HEK293T (cell line): ENCODE data around the gene GALK1.

ENCODE experiments used
- CTCF ChIA-PET: fragments of 350-600 bp; formaldehyde crosslinking; extraction: SDS; loops from one replicate; lab custom pipeline; 2021; ENCODE audit warnings: antibody characterized with exemption, inconsistent platforms; lab: Yijun Ruan, JAX
- POLR2A ChIA-PET: fragments of 350-600 bp; formaldehyde crosslinking; extraction: SDS; loops from one replicate; lab custom pipeline; 2020; ENCODE audit warnings: antibody characterized with exemption, inconsistent platforms; lab: Yijun Ruan, JAX
- DNase-seq: peaks from one replicate; pipeline ENCODE4 v3.0.0; 2012; ENCODE audit warnings: mixed read lengths; ENCODE audit errors: extremely low spot score
- ARNT ChIP-seq: fragments of 450-650 bp; IDR thresholded peaks from 2 replicates; pipeline ENCODE4 v1.6.1; 2017; ENCODE audit warnings: mild to moderate bottlenecking
- BHLHE40 ChIP-seq: fragments of 450-650 bp; IDR thresholded peaks from 2 replicates; pipeline ENCODE4 v1.6.1; 2016; ENCODE audit warnings: mild to moderate bottlenecking, moderate library complexity, borderline replicate concordance
- CTBP1 ChIP-seq: fragments of 450-650 bp; IDR thresholded peaks from 2 replicates; pipeline ENCODE4 v1.6.1; 2016; ENCODE audit warnings: borderline replicate concordance
- ELF4 ChIP-seq: fragments of 450-650 bp; IDR thresholded peaks from 2 replicates; pipeline ENCODE4 v1.6.1; 2017; ENCODE audit warnings: antibody characterized with exemption
- FOXA1 ChIP-seq: fragments of 450-650 bp; IDR thresholded peaks from 2 replicates; pipeline ENCODE4 v1.6.1; 2016; ENCODE audit warnings: mild to moderate bottlenecking
- FOXK2 ChIP-seq: fragments of 450-650 bp; IDR thresholded peaks from 2 replicates; pipeline ENCODE4 v1.6.1; 2016; ENCODE audit warnings: mild to moderate bottlenecking
- FOXM1 ChIP-seq: fragments of 450-650 bp; IDR thresholded peaks from 2 replicates; pipeline ENCODE4 v1.6.1; 2017; ENCODE audit warnings: mild to moderate bottlenecking, borderline replicate concordance
- HDGF ChIP-seq: fragments of 450-650 bp; IDR thresholded peaks from 2 replicates; pipeline ENCODE4 v1.6.1; 2017; ENCODE audit warnings: antibody characterized with exemption, borderline replicate concordance
- L3MBTL2 ChIP-seq: fragments of 450-650 bp; conservative IDR thresholded peaks from 2 replicates; pipeline ENCODE4 v1.6.1; 2016; ENCODE audit warnings: mild to moderate bottlenecking
- LEF1 ChIP-seq: fragments of 450-650 bp; IDR thresholded peaks from 2 replicates; pipeline ENCODE4 v1.6.1; 2017; ENCODE audit warnings: mild to moderate bottlenecking, borderline replicate concordance
- NFRKB ChIP-seq: fragments of 450-650 bp; IDR thresholded peaks from 2 replicates; pipeline ENCODE4 v1.6.1; 2016; ENCODE audit warnings: mild to moderate bottlenecking, moderate library complexity
- PKNOX1 ChIP-seq: fragments of 450-650 bp; IDR thresholded peaks from 2 replicates; pipeline ENCODE4 v1.6.1; 2016
- SP1 ChIP-seq: fragments of 450-650 bp; IDR thresholded peaks from 2 replicates; pipeline ENCODE4 v1.6.1; 2017
- SUZ12 ChIP-seq: fragments of 450-650 bp; IDR thresholded peaks from 2 replicates; pipeline ENCODE4 v1.6.1; 2016; ENCODE audit warnings: mild to moderate bottlenecking
- TARDBP ChIP-seq: fragments of 450-650 bp; IDR thresholded peaks from 2 replicates; pipeline ENCODE4 v1.6.1; 2016
- ZNF384 ChIP-seq: fragments of 450-650 bp; IDR thresholded peaks from 2 replicates; pipeline ENCODE4 v1.6.1; 2016

GALK1 gene

GRCh38 chr17:75739801-75740200, 25.2 kb downstream of the GALK1 start:
- DNase-seq: no peak
- ChIA-PET CTCF (no interaction called here), POLR2A (no interaction called here)
- no peak for TF ChIP-seq ZNF384
- TF ChIP-seq L3MBTL2: no peak

- POLR2A ChIA-PET: interaction anchor here (1.1 to 1.9 kb wide), 3 partner anchors 8 to 68 kb away, joined by 3 to 10 read pairs (median 4); a partner anchor contains a TSS
- DNase-seq: no peak
- CTCF ChIA-PET: interaction anchor here (0.7 to 2.3 kb wide), 3 partner anchors 8 to 443 kb away, joined by 3 to 16 read pairs (median 6); partner anchors contain the start of gene SMIM5
- TF ChIP-seq ARNT (no peak), CTBP1 (no peak), ELF4 (no peak), FOXM1 (no peak), BHLHE40 (no peak), SUZ12 (no peak), FOXA1 (no peak)
Measured at GRCh38 chr17:75739174-75739573, 25.8 kb downstream of the GALK1 start.

- CTCF ChIA-PET: interaction anchor here (0.7 to 2.3 kb wide), 5 partner anchors 9 to 444 kb away, joined by 3 to 16 read pairs (median 3); partner anchors contain the start of gene SMIM5
- POLR2A ChIA-PET: interaction anchor here (0.8 to 1.9 kb wide), 4 partner anchors 9 to 117 kb away, joined by 3 to 10 read pairs (median 4); partner anchors contain the start of gene WBP2
- TF ChIP-seq SUZ12 (no peak), ZNF384 (no peak)
- no peak for DNase-seq
Measured at GRCh38 chr17:75738218-75738802, 26.7 kb downstream of the GALK1 start.

GRCh38 chr17:75737133-75737962, 27.6 kb downstream of the GALK1 start:
- DNase-seq: no peak
- ChIA-PET CTCF (interaction anchor here (0.8 to 2.3 kb wide), 3 partner anchors 8 to 13 kb away, joined by 3 to 16 read pairs (median 3); no protein-coding TSS in a partner anchor), POLR2A (interaction anchor here (0.8 to 1.9 kb wide), 3 partner anchors 10 to 118 kb away, joined by 3 to 10 read pairs (median 4); partner anchors contain the start of gene WBP2)
- TF ChIP-seq L3MBTL2 (no peak), PKNOX1 (no peak), NFRKB (no peak), HDGF (no peak), ZNF384 (no peak), ELF4 (no peak), FOXA1 (no peak), FOXM1 (no peak), TARDBP (no peak), SUZ12 (no peak), FOXK2 (no peak), CTBP1 (no peak), LEF1 (no peak), BHLHE40 (no peak), SP1 (no peak), ARNT (no peak)

GRCh38 chr17:75736173-75736835, 28.7 kb downstream of the GALK1 start:
- POLR2A ChIA-PET: no interaction called here
- TF ChIP-seq FOXM1: no peak
- no peak for TF ChIP-seq ARNT
- TF ChIP-seq TARDBP: no peak
- no peak for TF ChIP-seq SP1
- no peak for TF ChIP-seq BHLHE40
- no peak for TF ChIP-seq SUZ12
- TF ChIP-seq FOXA1: no peak
- no peak for TF ChIP-seq ELF4
- TF ChIP-seq PKNOX1: no peak
- no peak for TF ChIP-seq NFRKB
- TF ChIP-seq FOXK2: no peak
- TF ChIP-seq LEF1: no peak
- no peak for TF ChIP-seq ZNF384
- no peak for TF ChIP-seq HDGF
- no peak for TF ChIP-seq L3MBTL2
- TF ChIP-seq CTBP1: no peak
- CTCF ChIA-PET: no interaction called here
- no peak for DNase-seq

GRCh38 chr17:75734674-75735294, 30.2 kb downstream of the GALK1 start:
- CTCF ChIA-PET: interaction anchor here (1.2 kb wide), 1 partner anchor 13 kb away, joined by 5 read pairs; no protein-coding TSS in a partner anchor
- TF ChIP-seq L3MBTL2 (no peak), LEF1 (no peak), TARDBP (no peak), ELF4 (no peak), PKNOX1 (no peak; the same call in 1 of the 2 replicates), HDGF (no peak), FOXM1 (no peak), FOXK2 (no peak), CTBP1 (no peak), NFRKB (no peak)
- POLR2A ChIA-PET: no interaction called here
- no peak for DNase-seq
